Upper lobe of left lung (tissue), 4 donors: ENCODE results near the gene SMIM13.

Experiments used
- CTCF ChIP-seq, 6 experiments: fragments of 450-650 bp in 4 of 6; fragments of 200-600 bp in 2 of 6; sonication (generic) in 2 of 6; IDR thresholded peaks; one replicate each; pipeline ENCODE4 v1.5.1; 2016 to 2019; ENCODE audit warnings: antibody characterized with exemption in 6 of 6
- EP300 ChIP-seq, 4 donors: sonication (generic); formaldehyde crosslinking; IDR thresholded peaks; one replicate each; pipeline ENCODE4 v1.5.1; 2017; ENCODE audit warnings: antibody characterized with exemption in 4 of 4, control low read depth in 2 of 4
- POLR2A ChIP-seq, 4 donors: fragments of 450-650 bp; IDR thresholded peaks; one replicate each; pipeline ENCODE4 v1.5.1; 2016 to 2017; ENCODE audit warnings: antibody characterized with exemption in 4 of 4, mild to moderate bottlenecking in 2 of 4
- POLR2AphosphoS5 ChIP-seq, 2 donors: sonication (generic); formaldehyde crosslinking; IDR thresholded peaks; one replicate each; pipeline ENCODE4 v1.5.1; 2017; ENCODE audit warnings: antibody characterized with exemption in 2 of 2

GRCh38 chr6:11130605-11131004 is 37.0 kb downstream of the SMIM13 start:
- no peak for TF ChIP-seq POLR2A (IDR thresholded peaks at IDR 0.05)
- TF ChIP-seq CTCF (IDR thresholded peaks at IDR 0.05), result no peak
- no peak for TF ChIP-seq POLR2AphosphoS5 (IDR thresholded peaks at IDR 0.05)
- no peak for TF ChIP-seq EP300 (IDR thresholded peaks at IDR 0.05)
